Neural cell (in vitro differentiated cells): ENCODE data around the gene ARL2BP. TPM values are rescaled to one million over a fixed set of nuclear protein-coding genes. Genes with fewer than 3 reads are reported as not detected.

Experiments
- H2AFZ ChIP-seq: fragments of 200-600, 300-800 bp; sonication (generic), shearing (Covaris generic); 2 replicates; pipeline ENCODE4 v1.6.0; 2014; ENCODE audit warnings: low read depth, mild to moderate bottlenecking, antibody characterized with exemption, low read length, moderate library complexity
- H3F3A ChIP-seq: fragments of 200-600 bp; shearing (Covaris generic); 2 replicates; pipeline ENCODE4 v1.6.1; 2016; ENCODE audit warnings: mild to moderate bottlenecking, moderate library complexity, mixed read lengths, antibody characterized with exemption, low read length; ENCODE audit not compliant: insufficient read depth, poor library complexity, severe bottlenecking
- H3K27ac ChIP-seq: fragments of 200-600, 300-800 bp; sonication (generic), shearing (Covaris generic); 2 replicates; pipeline ENCODE4 v1.5.1; 2014; ENCODE audit warnings: mild to moderate bottlenecking, low read length, moderate library complexity
- H3K27me3 ChIP-seq: fragments of 300-800, 200-600 bp; sonication (generic), shearing (Covaris generic); 2 replicates; pipeline ENCODE4 v1.6.0; 2014; ENCODE audit warnings: mild to moderate bottlenecking, low read depth, low read length, moderate library complexity; ENCODE audit not compliant: insufficient read depth
- H3K36me3 ChIP-seq: fragments of 300-800, 200-600 bp; sonication (generic), shearing (Covaris generic); 2 replicates; pipeline ENCODE4 v1.5.1; 2014; ENCODE audit warnings: mild to moderate bottlenecking, antibody characterized with exemption, low read length, moderate library complexity; ENCODE audit not compliant: insufficient read depth
- H3K4me2 ChIP-seq: fragments of 300-800, 200-600 bp; sonication (generic), shearing (Covaris generic); 2 replicates; pipeline ENCODE4 v1.6.0; 2014; ENCODE audit warnings: mild to moderate bottlenecking, low read length
- H3K4me3 ChIP-seq: fragments of 300-800, 200-600 bp; sonication (generic), shearing (Covaris generic); 2 replicates; pipeline ENCODE4 v1.5.1; 2014; ENCODE audit warnings: mild to moderate bottlenecking, low read length, moderate library complexity
- H3K79me2 ChIP-seq: fragments of 200-600 bp; shearing (Covaris generic); replicated peaks from 2 replicates; pipeline ENCODE4 v1.6.0; 2014; ENCODE audit warnings: mild to moderate bottlenecking, low read length, moderate library complexity; ENCODE audit not compliant: insufficient read depth
- H3K9ac ChIP-seq: fragments of 300-800, 200-600 bp; sonication (generic), shearing (Covaris generic); 2 replicates; pipeline ENCODE4 v1.6.1; 2016; ENCODE audit warnings: mild to moderate bottlenecking, low read length, mixed read lengths
- H3K9me2 ChIP-seq: fragments of 200-600 bp; shearing (Covaris generic); 2 replicates; pipeline ENCODE4 v1.6.1; 2016; ENCODE audit warnings: mild to moderate bottlenecking, low read length, mixed read lengths; ENCODE audit not compliant: insufficient read depth
- H3K9me3 ChIP-seq: fragments of 200-600, 300-800 bp; sonication (generic), shearing (Covaris generic); 2 replicates; pipeline ENCODE4 v1.6.1; 2016; ENCODE audit warnings: mild to moderate bottlenecking, mixed run types, low read length, moderate library complexity, mixed read lengths
- H4K20me1 ChIP-seq: fragments of 200-600 bp; shearing (Covaris generic); 2 replicates; pipeline ENCODE4 v1.6.1; 2016; ENCODE audit warnings: mild to moderate bottlenecking, mixed run types; ENCODE audit not compliant: insufficient read depth
- EZH2 ChIP-seq: fragments of 200-600, 300-800 bp; shearing (Covaris generic), sonication (generic); IDR thresholded peaks from 2 replicates; pipeline ENCODE4 v1.6.1; 2014; ENCODE audit warnings: antibody characterized with exemption, low read length, borderline replicate concordance, mild to moderate bottlenecking; ENCODE audit not compliant: insufficient read depth, poor library complexity, severe bottlenecking
- MXI1 ChIP-seq: fragments of 450-650 bp; conservative IDR thresholded peaks from 2 replicates; pipeline ENCODE4 v1.6.1; 2014; ENCODE audit warnings: antibody characterized with exemption, mild to moderate bottlenecking; ENCODE audit not compliant: poor library complexity, severe bottlenecking
- RAD21 ChIP-seq: fragments of 450-650 bp; conservative IDR thresholded peaks from 2 replicates; pipeline ENCODE4 v1.6.1; 2014; ENCODE audit warnings: antibody characterized with exemption, mild to moderate bottlenecking, moderate library complexity
- REST ChIP-seq: IDR thresholded peaks from 2 replicates; pipeline ENCODE4 v1.6.1; 2012; ENCODE audit warnings: borderline replicate concordance
- SMC3 ChIP-seq: fragments of 450-650 bp; conservative IDR thresholded peaks from 2 replicates; pipeline ENCODE4 v1.6.1; 2014; ENCODE audit warnings: antibody characterized with exemption, mild to moderate bottlenecking, moderate library complexity; ENCODE audit not compliant: poor library complexity
- polyA plus RNA-seq: library from polyadenylated mRNA; depleted of rRNA; stranded (reverse); fragments of >200 nt; gene quantifications from 2 replicates; pipeline ENCODE4 v1.2.3, GENCODE V29; 2014
- TF ChIP-seq, protein P1 (sequence below): fragments of 450-650 bp; IDR thresholded peaks from 2 replicates; pipeline ENCODE4 v1.5.1; 2014; ENCODE audit warnings: antibody characterized with exemption, mild to moderate bottlenecking, moderate library complexity; ENCODE audit not compliant: poor library complexity, severe bottlenecking

ARL2BP gene
- polyA plus RNA-seq, 1 donor from 2014 or later = 153 TPM

DNA sequence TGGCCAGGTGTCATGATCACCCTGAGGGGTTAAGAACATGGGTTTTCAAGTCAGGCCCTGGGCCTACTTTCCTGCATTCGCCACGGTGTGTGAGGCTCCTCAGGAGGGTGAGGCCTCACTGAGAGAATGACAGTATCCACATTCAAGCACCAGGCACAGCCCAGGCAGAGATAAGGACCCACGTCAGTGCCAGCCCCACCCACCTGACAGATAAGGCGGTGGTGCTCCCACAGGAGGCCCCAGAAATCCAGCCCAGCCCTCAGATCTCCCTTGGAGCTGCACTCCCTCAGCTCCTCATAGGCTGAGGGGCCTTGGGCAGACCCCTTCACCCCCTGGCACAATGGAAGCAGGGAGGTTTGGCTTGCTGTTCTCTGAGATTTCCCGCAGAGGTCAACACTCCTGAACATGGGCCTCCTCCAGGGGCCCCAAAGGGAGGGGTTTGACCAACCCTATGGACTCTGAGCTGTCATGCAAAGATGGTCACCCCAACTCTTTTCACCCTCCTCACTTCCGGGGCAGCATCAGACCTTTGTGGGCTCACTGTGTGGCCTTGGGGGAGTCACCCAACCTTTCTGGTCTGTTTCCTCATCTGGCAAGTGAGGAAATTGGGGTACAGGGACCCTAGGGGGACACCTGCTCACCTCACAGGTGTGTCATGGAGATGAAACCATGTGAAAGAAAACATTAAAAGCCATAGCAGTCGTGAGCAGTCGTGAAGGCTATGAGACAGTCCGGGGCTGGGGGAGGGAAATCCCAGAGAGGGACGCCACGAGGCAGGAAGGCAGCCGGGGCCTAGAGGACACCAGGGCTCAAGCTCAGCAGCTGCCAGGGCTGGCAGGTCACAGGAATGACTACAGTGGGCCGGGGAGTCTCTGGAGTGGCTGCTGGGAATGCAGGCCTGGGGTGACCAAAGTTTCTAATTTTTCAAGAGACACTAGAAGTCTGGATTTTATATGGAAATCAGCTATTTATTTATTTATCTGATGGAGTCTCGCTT is 24.0 kb downstream of the ARL2BP start:
- Histone ChIP-seq H3K4me3 (no peak overlapping the region), H3K27ac (no peak overlapping the region), H3K4me2 (no peak overlapping the region), H3K36me3 (no peaks in the 10 kb centered on the region), H2AFZ (no peak overlapping the region), H3K9ac (no peak overlapping the region), H3K9me2 (no peaks in the 10 kb centered on the region), H3F3A (no peaks in the 10 kb centered on the region), H3K27me3 (no peaks in the 10 kb centered on the region), H4K20me1 (no peaks in the 10 kb centered on the region), H3K9me3 (no peaks in the 10 kb centered on the region), H3K79me2 (no peaks in the 10 kb centered on the region)
- TF ChIP-seq RAD21 (no peak), SMC3 (no peak)

DNA sequence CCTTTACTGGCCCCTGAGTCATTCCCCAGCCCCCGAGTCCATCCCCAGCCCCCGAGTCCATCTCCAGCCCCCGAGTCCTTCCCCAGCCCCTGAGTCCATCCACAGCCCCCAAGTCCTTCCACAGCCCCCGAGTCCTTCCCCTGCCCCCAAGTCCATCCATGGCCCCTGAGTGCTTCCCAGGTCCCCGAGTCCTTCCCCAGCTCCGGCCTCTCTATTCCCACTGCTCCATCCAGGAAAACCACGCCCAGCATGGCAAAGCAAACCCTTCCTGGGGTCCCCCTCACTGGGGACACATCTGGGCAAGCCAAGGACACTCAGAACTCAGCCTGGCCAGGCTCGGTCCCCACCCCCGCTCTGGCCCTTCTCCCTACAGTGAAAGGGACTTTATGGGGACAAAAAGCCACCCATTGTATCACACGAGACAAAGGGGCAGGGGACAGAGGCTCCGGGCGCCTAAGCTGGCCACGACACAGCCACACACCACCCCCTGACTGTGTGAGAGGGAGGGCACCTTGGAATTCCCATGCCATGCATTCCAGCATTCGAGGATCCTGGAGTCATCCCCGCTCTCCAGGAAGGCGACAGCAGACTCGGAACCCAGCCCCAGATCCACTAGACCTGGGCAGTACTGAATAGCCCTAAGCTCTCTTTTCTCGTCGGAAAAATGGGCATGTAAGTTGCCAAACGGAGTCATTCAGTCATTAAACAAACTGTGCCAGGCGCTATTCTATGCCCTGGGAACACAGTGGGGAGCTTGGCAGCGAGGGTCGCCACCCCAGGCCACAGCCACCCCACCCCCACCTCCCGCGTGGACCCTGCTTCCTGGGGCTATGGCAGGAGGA is 25.4 kb downstream of the ARL2BP start:
- Histone ChIP-seq H3K4me2 (no peak overlapping the region), H3K9ac (no peak overlapping the region), H3K27ac (no peak overlapping the region), H3K9me3 (no peaks in the 10 kb centered on the region), H2AFZ (no peak overlapping the region), H3K4me3 (no peak overlapping the region), H3K79me2 (no peaks in the 10 kb centered on the region), H4K20me1 (no peaks in the 10 kb centered on the region), H3K36me3 (no peaks in the 10 kb centered on the region), H3K9me2 (no peaks in the 10 kb centered on the region), H3F3A (no peaks in the 10 kb centered on the region), H3K27me3 (no peaks in the 10 kb centered on the region)
- TF ChIP-seq, protein P1, sequence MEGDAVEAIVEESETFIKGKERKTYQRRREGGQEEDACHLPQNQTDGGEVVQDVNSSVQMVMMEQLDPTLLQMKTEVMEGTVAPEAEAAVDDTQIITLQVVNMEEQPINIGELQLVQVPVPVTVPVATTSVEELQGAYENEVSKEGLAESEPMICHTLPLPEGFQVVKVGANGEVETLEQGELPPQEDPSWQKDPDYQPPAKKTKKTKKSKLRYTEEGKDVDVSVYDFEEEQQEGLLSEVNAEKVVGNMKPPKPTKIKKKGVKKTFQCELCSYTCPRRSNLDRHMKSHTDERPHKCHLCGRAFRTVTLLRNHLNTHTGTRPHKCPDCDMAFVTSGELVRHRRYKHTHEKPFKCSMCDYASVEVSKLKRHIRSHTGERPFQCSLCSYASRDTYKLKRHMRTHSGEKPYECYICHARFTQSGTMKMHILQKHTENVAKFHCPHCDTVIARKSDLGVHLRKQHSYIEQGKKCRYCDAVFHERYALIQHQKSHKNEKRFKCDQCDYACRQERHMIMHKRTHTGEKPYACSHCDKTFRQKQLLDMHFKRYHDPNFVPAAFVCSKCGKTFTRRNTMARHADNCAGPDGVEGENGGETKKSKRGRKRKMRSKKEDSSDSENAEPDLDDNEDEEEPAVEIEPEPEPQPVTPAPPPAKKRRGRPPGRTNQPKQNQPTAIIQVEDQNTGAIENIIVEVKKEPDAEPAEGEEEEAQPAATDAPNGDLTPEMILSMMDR = no peak
- no peak for TF ChIP-seq MXI1
- no peak for TF ChIP-seq SMC3
- no peak for TF ChIP-seq RAD21
- no peak for TF ChIP-seq REST
- no peak for TF ChIP-seq EZH2
